ENCODE data around the gene ERC1. TPM values are rescaled to one million over a fixed set of nuclear protein-coding genes. Genes with fewer than 3 reads are reported as not detected.

Gene ERC1
- total and polyA plus RNA-seq, 9 of the 15 experiments (the other 6 are each of a cell fraction or from before 2014, with no cell fraction given), result 0.74 to 11.8 (median 4.8) TPM

DNA sequence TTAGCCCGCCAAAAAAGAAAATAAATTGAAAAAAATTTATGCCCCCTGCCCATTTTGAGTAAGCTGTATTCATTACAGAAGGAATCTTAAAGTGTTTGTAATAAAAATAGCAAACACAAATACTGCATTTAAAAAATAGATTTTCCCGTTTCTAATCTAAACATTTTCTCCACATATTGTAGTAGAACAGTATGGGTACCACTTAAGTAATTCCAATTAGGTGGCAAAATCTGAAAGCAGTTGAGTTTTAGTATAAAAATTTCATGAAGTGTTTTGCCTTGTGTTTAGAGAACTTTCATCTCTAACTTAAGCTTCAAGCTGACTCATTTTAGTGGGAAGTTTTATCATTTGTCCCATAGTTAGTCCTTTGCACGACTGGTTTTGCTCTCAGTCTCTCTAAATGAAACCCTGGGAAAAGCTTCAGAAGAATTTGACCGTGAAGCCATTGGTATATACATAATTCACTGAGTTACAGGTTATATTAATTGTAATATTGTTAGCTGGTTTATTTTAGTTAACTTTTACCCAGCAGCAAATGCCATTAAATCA, 214.6 kb downstream of the ERC1 start:
- H3K4me1 ChIP-seq (replicated peaks in 1 of 2; ENCODE audit: control insufficient read depth in 2 of 2, insufficient read depth in 2 of 2, low read length in 2 of 2), result no peaks in the 10 kb centered on the region; a peak in 1 of 5 replicates
- in situ Hi-C loops (cut with MboI), result no loop called here
- no peak overlapping the region for H3K4me2 ChIP-seq (ENCODE audit: insufficient read depth, low read length)
- WGBS (ENCODE audit: insufficient coverage, low coverage, missing lambda C conversion rate), result 28% methylated on average over 4 of the region's 4 CpGs
- ChIA-PET POLR2A (no interaction called here), CTCF (ENCODE audit: low intra/inter-chr PET ratio) (no interaction called here)
- H3K36me3 ChIP-seq (ENCODE audit: control insufficient read depth, insufficient read depth, low read length), result no peaks in the 10 kb centered on the region
- no peaks in the 10 kb centered on the region for H3K9me1 ChIP-seq (ENCODE audit: control insufficient read depth, insufficient read depth, low read length)
- no peak overlapping the region for H2AFZ ChIP-seq (ENCODE audit: low read depth, low read length)
- no peak overlapping the region for H3K27ac ChIP-seq (ENCODE audit: extremely low read depth, low read depth, low read length)
- no peak for DNase-seq (ENCODE audit: extremely low read depth in 1 of 4, low spot score in 3 of 4)
- BruUV-seq (replicated peaks), result no TSS peak
- TF ChIP-seq, protein P1, sequence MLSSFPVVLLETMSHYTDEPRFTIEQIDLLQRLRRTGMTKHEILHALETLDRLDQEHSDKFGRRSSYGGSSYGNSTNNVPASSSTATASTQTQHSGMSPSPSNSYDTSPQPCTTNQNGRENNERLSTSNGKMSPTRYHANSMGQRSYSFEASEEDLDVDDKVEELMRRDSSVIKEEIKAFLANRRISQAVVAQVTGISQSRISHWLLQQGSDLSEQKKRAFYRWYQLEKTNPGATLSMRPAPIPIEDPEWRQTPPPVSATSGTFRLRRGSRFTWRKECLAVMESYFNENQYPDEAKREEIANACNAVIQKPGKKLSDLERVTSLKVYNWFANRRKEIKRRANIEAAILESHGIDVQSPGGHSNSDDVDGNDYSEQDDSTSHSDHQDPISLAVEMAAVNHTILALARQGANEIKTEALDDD (IDR thresholded peaks at IDR 0.05), result peak; percentile 78
- no peak for TF ChIP-seq MXI1 (IDR thresholded peaks at IDR 0.05; ENCODE audit: low read depth, low read length)
- FAIRE-seq, result no peak
- intact Hi-C loops (cut with micrococcal nuclease), result no loop called here
- H3K9me3 ChIP-seq (replicated peaks; ENCODE audit: control insufficient read depth, insufficient read depth, low read depth, low read length), result no peaks in the 10 kb centered on the region
- H4K20me1 ChIP-seq (replicated peaks; ENCODE audit: control insufficient read depth, insufficient read depth, low read length), result no peaks in the 10 kb centered on the region
- H3K27me3 ChIP-seq (ENCODE audit: control insufficient read depth in 2 of 2, insufficient read depth in 2 of 2, low read length in 2 of 2), result no peaks in the 10 kb centered on the region
- H3K79me2 ChIP-seq (ENCODE audit: control insufficient read depth, insufficient read depth, low read length), result no peaks in the 10 kb centered on the region
- ATAC-seq, result no peak
- no peak overlapping the region for H3K4me3 ChIP-seq
- H3K9ac ChIP-seq (ENCODE audit: insufficient read depth in 1 of 2, low read depth in 2 of 2, low read length in 2 of 2), result no peak overlapping the region

DNA sequence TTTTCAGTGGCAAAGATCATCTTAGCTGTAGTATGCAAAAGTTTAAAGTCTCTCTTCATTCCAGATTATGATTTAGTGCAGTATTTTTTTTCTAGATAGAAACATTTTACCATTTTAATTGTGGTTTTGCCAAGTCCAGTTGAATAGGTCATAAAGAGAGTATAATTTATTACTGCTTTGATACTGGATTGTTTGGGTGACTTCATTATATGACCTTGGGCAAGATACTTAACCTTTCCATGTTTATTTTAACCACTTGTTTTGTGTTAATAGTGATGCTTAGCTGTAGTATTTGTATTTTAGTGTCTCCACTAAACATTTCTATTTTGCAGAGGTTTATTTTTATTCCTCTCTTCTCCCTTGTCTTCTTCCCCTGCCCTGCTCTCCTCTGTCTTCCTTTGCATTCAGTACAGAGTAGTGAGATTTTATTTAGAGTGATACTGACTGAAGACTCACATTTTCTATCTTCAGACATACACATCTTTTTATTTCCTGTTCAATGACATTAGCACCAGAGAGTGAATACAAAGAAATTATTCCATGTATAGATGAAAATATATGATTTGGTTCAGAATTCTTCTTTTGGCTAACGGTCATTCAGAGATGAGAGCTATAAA, 215.2 kb downstream of the ERC1 start:
- ChIA-PET POLR2A (no interaction called here), CTCF (ENCODE audit: low intra/inter-chr PET ratio) (no interaction called here)
- FAIRE-seq, result no peak
- no peaks in the 10 kb centered on the region for H3K9me1 ChIP-seq (ENCODE audit: control insufficient read depth, insufficient read depth, low read length)
- H3K9me3 ChIP-seq (replicated peaks; ENCODE audit: control insufficient read depth, insufficient read depth, low read depth, low read length), result no peaks in the 10 kb centered on the region
- H3K36me3 ChIP-seq (ENCODE audit: control insufficient read depth, insufficient read depth, low read length), result no peaks in the 10 kb centered on the region
- no peak overlapping the region for H3K4me3 ChIP-seq
- H3K27me3 ChIP-seq (ENCODE audit: control insufficient read depth in 2 of 2, insufficient read depth in 2 of 2, low read length in 2 of 2), result no peaks in the 10 kb centered on the region
- H3K4me2 ChIP-seq (ENCODE audit: insufficient read depth, low read length), result no peak overlapping the region
- H3K9ac ChIP-seq (ENCODE audit: insufficient read depth in 1 of 2, low read depth in 2 of 2, low read length in 2 of 2), result no peak overlapping the region
- ATAC-seq, result no peak
- DNase-seq (ENCODE audit: extremely low read depth in 1 of 4, low spot score in 3 of 4), result no peak
- in situ Hi-C loops (cut with MboI) (no loop called here), intact Hi-C loops (cut with micrococcal nuclease) (no loop called here)
- H4K20me1 ChIP-seq (replicated peaks; ENCODE audit: control insufficient read depth, insufficient read depth, low read length), result no peaks in the 10 kb centered on the region
- H3K4me1 ChIP-seq (replicated peaks in 1 of 2; ENCODE audit: control insufficient read depth in 2 of 2, insufficient read depth in 2 of 2, low read length in 2 of 2), result no peaks in the 10 kb centered on the region; a peak in 1 of 5 replicates
- no peak overlapping the region for H3K27ac ChIP-seq (ENCODE audit: extremely low read depth, low read depth, low read length)
- 93% methylated on average over 1 of the region's 1 CpG for WGBS (ENCODE audit: insufficient coverage, low coverage, missing lambda C conversion rate)
- no TSS peak for BruUV-seq (replicated peaks)
- TF ChIP-seq KLF13 (tag; IDR thresholded peaks at IDR 0.05; ENCODE audit: borderline replicate concordance, low read depth), result no peak
- no peak for TF ChIP-seq ZNF217 (CRISPR knock-in tag; IDR thresholded peaks at IDR 0.05)
- TF ChIP-seq RBM22 (IDR thresholded peaks at IDR 0.05; ENCODE audit: low read depth, low read length, poor library complexity, severe bottlenecking), result no peak
- TF ChIP-seq, protein P2, sequence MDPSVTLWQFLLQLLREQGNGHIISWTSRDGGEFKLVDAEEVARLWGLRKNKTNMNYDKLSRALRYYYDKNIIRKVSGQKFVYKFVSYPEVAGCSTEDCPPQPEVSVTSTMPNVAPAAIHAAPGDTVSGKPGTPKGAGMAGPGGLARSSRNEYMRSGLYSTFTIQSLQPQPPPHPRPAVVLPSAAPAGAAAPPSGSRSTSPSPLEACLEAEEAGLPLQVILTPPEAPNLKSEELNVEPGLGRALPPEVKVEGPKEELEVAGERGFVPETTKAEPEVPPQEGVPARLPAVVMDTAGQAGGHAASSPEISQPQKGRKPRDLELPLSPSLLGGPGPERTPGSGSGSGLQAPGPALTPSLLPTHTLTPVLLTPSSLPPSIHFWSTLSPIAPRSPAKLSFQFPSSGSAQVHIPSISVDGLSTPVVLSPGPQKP (CRISPR knock-in tag; IDR thresholded peaks at IDR 0.05), result no peak
- TF ChIP-seq ZNF764 (CRISPR knock-in tag; IDR thresholded peaks at IDR 0.05; ENCODE audit: low read depth), result no peak
- no peak for TF ChIP-seq RFX7 (CRISPR knock-in tag; IDR thresholded peaks at IDR 0.05)
- no peak for TF ChIP-seq MED1 (CRISPR knock-in tag; IDR thresholded peaks at IDR 0.05; ENCODE audit: borderline replicate concordance)
- TF ChIP-seq NONO (IDR thresholded peaks at IDR 0.05; ENCODE audit: low read depth in 2 of 2, low read length in 1 of 2), result no peak
- H3K79me2 ChIP-seq (ENCODE audit: control insufficient read depth, insufficient read depth, low read length), result no peaks in the 10 kb centered on the region
- H2AFZ ChIP-seq (ENCODE audit: low read depth, low read length), result no peak overlapping the region

Data from K562 (cell line).